ENCODE results near the gene FARP1. TPM values are rescaled to one million over a fixed set of nuclear protein-coding genes. Genes with fewer than 3 reads are reported as not detected.

The FARP1 gene
- total RNA-seq, 1 donor from 2014 or later: 357 TPM

- no peaks in the 10 kb centered on the region for H3K27me3 Mint-ChIP-seq (ENCODE audit: unreplicated experiment)
- DNase-seq (ENCODE audit: extremely low spot score, unreplicated experiment): no peak
- H3K27ac Mint-ChIP-seq (ENCODE audit: unreplicated experiment): peak overlapping the region; percentile 25
- TF ChIP-seq CTCF (IDR thresholded peaks at IDR 0.05): no peak
- no peak overlapping the region for H3K4me3 Mint-ChIP-seq (ENCODE audit: unreplicated experiment)
- peaks cover 12% of the 10 kb centered on the region for H3K4me1 Mint-ChIP-seq (ENCODE audit: unreplicated experiment)
- no peaks in the 10 kb centered on the region for H3K9me3 Mint-ChIP-seq (ENCODE audit: unreplicated experiment)
- H3K36me3 Mint-ChIP-seq (ENCODE audit: unreplicated experiment): peaks cover 69% of the 10 kb centered on the region
Observed at GRCh38 chr13:98428256-98428966, 285.5 kb downstream of the FARP1 start.

GRCh38 chr13:98429081-98429480, 286.2 kb downstream of the FARP1 start:
- H3K4me3 Mint-ChIP-seq (ENCODE audit: unreplicated experiment): no peak overlapping the region
- no peaks in the 10 kb centered on the region for H3K27me3 Mint-ChIP-seq (ENCODE audit: unreplicated experiment)
- DNase-seq (ENCODE audit: extremely low spot score, unreplicated experiment): no peak
- no peak for TF ChIP-seq CTCF (IDR thresholded peaks at IDR 0.05)
- peaks cover 12% of the 10 kb centered on the region for H3K4me1 Mint-ChIP-seq (ENCODE audit: unreplicated experiment)
- peaks cover 67% of the 10 kb centered on the region for H3K36me3 Mint-ChIP-seq (ENCODE audit: unreplicated experiment)
- H3K27ac Mint-ChIP-seq (ENCODE audit: unreplicated experiment): peak overlapping the region; percentile 21
- no peaks in the 10 kb centered on the region for H3K9me3 Mint-ChIP-seq (ENCODE audit: unreplicated experiment)

DNA sequence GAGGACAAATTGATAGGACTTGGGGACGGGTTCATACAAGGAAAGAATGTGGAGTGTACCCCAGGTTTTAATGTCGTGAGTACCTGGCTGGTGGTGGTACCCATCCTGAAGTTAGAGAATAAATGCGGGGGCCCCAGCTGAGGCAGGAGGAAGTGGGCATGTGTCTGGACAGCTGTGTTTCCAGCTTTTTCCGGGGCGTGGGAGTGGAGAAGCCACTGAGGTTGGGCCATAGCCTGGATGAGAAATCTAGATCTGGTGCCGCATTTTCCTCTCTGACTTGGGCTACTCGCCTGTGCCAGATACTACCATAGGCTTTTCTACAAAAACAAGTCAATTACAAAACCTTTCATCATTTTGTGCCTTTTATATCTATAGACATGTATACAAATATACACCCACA, 286.6 kb downstream of the FARP1 start:
- no peak for DNase-seq (ENCODE audit: extremely low spot score, unreplicated experiment)
- H3K36me3 Mint-ChIP-seq (ENCODE audit: unreplicated experiment): peaks cover 62% of the 10 kb centered on the region
- H3K9me3 Mint-ChIP-seq (ENCODE audit: unreplicated experiment): no peaks in the 10 kb centered on the region
- no peaks in the 10 kb centered on the region for H3K27me3 Mint-ChIP-seq (ENCODE audit: unreplicated experiment)
- peaks cover 12% of the 10 kb centered on the region for H3K4me1 Mint-ChIP-seq (ENCODE audit: unreplicated experiment)
- no peak overlapping the region for H3K4me3 Mint-ChIP-seq (ENCODE audit: unreplicated experiment)
- peak overlapping the region; percentile 21 for H3K27ac Mint-ChIP-seq (ENCODE audit: unreplicated experiment)
- TF ChIP-seq CTCF (IDR thresholded peaks at IDR 0.05): no peak

DNA sequence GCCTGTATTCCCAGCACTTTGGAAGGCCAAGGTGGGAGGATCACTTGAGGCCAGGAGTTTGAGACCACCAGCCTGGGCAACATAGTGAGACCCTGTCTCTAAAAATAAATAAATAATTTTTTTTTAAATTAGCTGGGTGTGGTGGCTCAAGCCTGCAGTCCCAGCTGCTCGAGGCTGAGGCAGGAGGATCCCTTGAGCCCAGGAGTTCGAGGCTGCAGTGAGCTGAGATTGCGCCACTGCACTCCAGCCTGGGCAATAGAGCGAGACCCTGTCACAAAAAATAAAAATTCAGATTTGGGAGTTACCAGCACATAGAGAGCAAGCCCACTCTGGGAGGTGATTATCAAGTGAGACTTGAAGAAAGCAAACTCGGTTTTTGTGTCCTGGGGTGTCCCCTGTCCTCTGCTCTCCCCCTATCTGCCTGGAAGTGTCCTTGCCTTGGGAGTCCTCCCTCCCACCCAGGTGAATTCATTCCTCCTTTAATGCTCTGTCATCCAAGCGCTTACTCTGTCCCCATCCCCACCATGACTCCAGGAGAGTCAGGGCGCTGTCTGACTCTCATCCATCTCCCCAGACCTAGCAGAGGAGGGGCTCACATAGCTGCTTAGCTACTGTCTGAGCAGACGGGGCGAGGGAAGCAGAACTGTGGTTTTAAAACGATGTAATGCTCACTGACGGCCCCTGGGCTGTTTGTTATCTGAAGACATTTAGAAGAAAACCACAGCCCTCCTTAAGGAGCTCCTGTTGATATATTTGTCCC, 287.3 kb downstream of the FARP1 start:
- no peaks in the 10 kb centered on the region for H3K27me3 Mint-ChIP-seq (ENCODE audit: unreplicated experiment)
- peak overlapping the region; percentile 32 for H3K27ac Mint-ChIP-seq (ENCODE audit: unreplicated experiment)
- no peaks in the 10 kb centered on the region for H3K9me3 Mint-ChIP-seq (ENCODE audit: unreplicated experiment)
- TF ChIP-seq CTCF (IDR thresholded peaks at IDR 0.05): no peak
- no peak for DNase-seq (ENCODE audit: extremely low spot score, unreplicated experiment)
- peaks cover 12% of the 10 kb centered on the region for H3K4me1 Mint-ChIP-seq (ENCODE audit: unreplicated experiment)
- peaks cover 58% of the 10 kb centered on the region for H3K36me3 Mint-ChIP-seq (ENCODE audit: unreplicated experiment)
- no peak overlapping the region for H3K4me3 Mint-ChIP-seq (ENCODE audit: unreplicated experiment)

DNA sequence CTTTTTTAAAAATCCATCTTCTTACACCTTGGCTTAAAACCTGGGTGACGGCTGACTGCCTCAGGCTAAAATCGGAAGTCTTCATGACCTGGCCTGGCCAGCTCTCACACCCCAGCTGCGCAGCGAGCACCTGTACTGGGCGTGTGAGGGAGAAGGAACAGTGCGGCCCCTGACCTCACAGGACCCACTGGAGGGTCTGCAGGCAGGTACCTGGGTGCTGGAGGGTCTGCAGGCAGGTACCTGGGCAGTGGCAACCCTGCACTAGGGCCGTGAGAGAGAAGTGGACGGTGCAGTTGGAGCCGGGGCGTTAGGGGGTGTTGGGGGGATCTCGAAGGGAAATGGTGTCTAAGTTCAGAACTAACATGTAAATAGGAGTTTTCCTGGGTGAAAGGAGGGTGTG, 289.7 kb downstream of the FARP1 start:
- Mint-ChIP-seq H3K27me3 (ENCODE audit: unreplicated experiment) (no peaks in the 10 kb centered on the region), H3K27ac (ENCODE audit: unreplicated experiment) (no peak overlapping the region), H3K4me1 (ENCODE audit: unreplicated experiment) (peaks cover 9% of the 10 kb centered on the region), H3K4me3 (ENCODE audit: unreplicated experiment) (no peak overlapping the region), H3K9me3 (ENCODE audit: unreplicated experiment) (no peaks in the 10 kb centered on the region), H3K36me3 (ENCODE audit: unreplicated experiment) (peaks cover 59% of the 10 kb centered on the region)
- no peak for TF ChIP-seq CTCF (IDR thresholded peaks at IDR 0.05)
- no peak for DNase-seq (ENCODE audit: extremely low spot score, unreplicated experiment)
